H1 (cell line): ENCODE data around the gene KRTAP5-6. TPM values are rescaled to one million over a fixed set of nuclear protein-coding genes. Genes with fewer than 3 reads are reported as not detected.

ENCODE experiments used
- CTCF ChIA-PET: fragments of 300-600 bp; sonication (Branson Sonifier 250); formaldehyde crosslinking; loops from one replicate; lab custom pipeline; 2021; ENCODE audit not compliant: partially characterized antibody; lab: Charles Lee
- POLR2A ChIA-PET: fragments of 300-600 bp; sonication (Branson Sonifier 250); formaldehyde crosslinking; loops from one replicate; lab custom pipeline; 2021; ENCODE audit warnings: inconsistent platforms; ENCODE audit not compliant: partially characterized antibody; lab: Charles Lee
- DNase-seq, 2 experiments: peaks; one replicate each; pipeline versions ENCODE4 v3.0.0 to v3.0.0-alpha.2; 2010 to 2022; ENCODE audit warnings: low spot score in 2 of 2, low read depth in 1 of 2, mixed read lengths in 1 of 2
- FAIRE-seq: peaks from 2 replicates; lab custom pipeline; 2011; peaks lifted over from hg19 to GRCh38; lab: Jason Lieb, UNC
- H2AFZ ChIP-seq: 2 replicates; pipeline ENCODE4 v1.8.1; 2012; ENCODE audit warnings: low read length, inconsistent platforms
- H2AK5ac ChIP-seq: 2 replicates; pipeline ENCODE4 v1.6.1; 2013; ENCODE audit warnings: low read depth, low read length
- H2BK120ac ChIP-seq: replicated peaks from 2 replicates; pipeline ENCODE3; 2013; ENCODE audit warnings: low read depth, low read length, inconsistent platforms
- H2BK12ac ChIP-seq: 2 replicates; pipeline ENCODE4 v1.6.1; 2013; ENCODE audit warnings: low read depth, low read length
- H2BK15ac ChIP-seq: 2 replicates; pipeline ENCODE4 v1.6.1; 2013; ENCODE audit warnings: low read length
- H2BK20ac ChIP-seq: 2 replicates; pipeline ENCODE4 v1.6.1; 2013; ENCODE audit warnings: low read length
- H2BK5ac ChIP-seq: 2 replicates; pipeline ENCODE4 v1.6.1; 2013; ENCODE audit warnings: low read depth, low read length
- H3K14ac ChIP-seq: 2 replicates; pipeline ENCODE4 v1.6.1; 2013; ENCODE audit warnings: inconsistent platforms; ENCODE audit not compliant: insufficient read length
- H3K18ac ChIP-seq: 2 replicates; pipeline ENCODE4 v1.6.1; 2013; ENCODE audit warnings: low read length; ENCODE audit errors: extremely low read depth
- H3K23ac ChIP-seq: 2 replicates; pipeline ENCODE4 v1.6.1; 2013; ENCODE audit warnings: inconsistent platforms; ENCODE audit not compliant: insufficient read length
- H3K23me2 ChIP-seq: 2 replicates; pipeline ENCODE4 v1.6.1; 2013; ENCODE audit warnings: low read depth, low read length
- H3K27ac ChIP-seq: 2 replicates; pipeline ENCODE4 v1.6.1; 2011; ENCODE audit warnings: low read depth, low read length, inconsistent platforms
- H3K27me3 ChIP-seq, 4 experiments: replicated peaks in 1 of 4; 1 replicate in 1 of 4; 2 replicates in 3 of 4; pipeline versions ENCODE4 v1.6.1 to v1.8.1; 2011 to 2013; ENCODE audit warnings: low read length in 3 of 4, mild to moderate bottlenecking in 3 of 4, inconsistent platforms in 2 of 4, mixed read lengths in 2 of 4, moderate library complexity in 1 of 4; ENCODE audit not compliant: control insufficient read depth in 3 of 4, insufficient read depth in 3 of 4; ENCODE audit errors: extremely low read depth in 1 of 4
- H3K36me3 ChIP-seq, 4 experiments: 2 replicates each; pipeline versions ENCODE4 v1.6.1 to v1.8.1; 2011 to 2013; ENCODE audit warnings: mild to moderate bottlenecking in 4 of 4, low read length in 3 of 4, moderate library complexity in 2 of 4, control low read depth in 1 of 4, inconsistent platforms in 1 of 4; ENCODE audit not compliant: insufficient read depth in 4 of 4, control insufficient read depth in 2 of 4
- H3K4ac ChIP-seq: replicated peaks from 2 replicates; pipeline ENCODE3; 2013; ENCODE audit warnings: low read length, low read depth, mixed read lengths, inconsistent platforms; ENCODE audit not compliant: insufficient read length
- H3K4me1 ChIP-seq, 4 experiments: replicated peaks in 1 of 4; 1 replicate in 1 of 4; 2 replicates in 3 of 4; pipeline versions ENCODE4 v1.6.1 to v1.8.1; 2011 to 2013; ENCODE audit warnings: low read length in 3 of 4, inconsistent platforms in 2 of 4, mixed read lengths in 1 of 4; ENCODE audit not compliant: insufficient read depth in 4 of 4, control insufficient read depth in 3 of 4
- H3K4me2 ChIP-seq, 2 experiments: 2 replicates each; pipeline versions ENCODE4 v1.6.1 to v1.8.1; 2011 to 2013; ENCODE audit warnings: low read depth in 2 of 2, low read length in 2 of 2, control low read depth in 1 of 2, inconsistent platforms in 1 of 2, mild to moderate bottlenecking in 1 of 2; ENCODE audit not compliant: insufficient read depth in 1 of 2
- H3K4me3 ChIP-seq, 4 experiments: fragments of 200-600, 300-600 bp in 1 of 4; sonication (generic), shearing (Covaris generic), sonication (Bioruptor Twin) in 1 of 4; 2 replicates each; pipeline versions ENCODE4 v1.5.1 to v1.8.1; 2011 to 2016; ENCODE audit warnings: low read length in 4 of 4, low read depth in 3 of 4, control low read depth in 2 of 4, inconsistent platforms in 2 of 4, mild to moderate bottlenecking in 2 of 4, mixed read lengths in 1 of 4, moderate library complexity in 1 of 4; ENCODE audit not compliant: insufficient read depth in 2 of 4; ENCODE audit errors: extremely low read depth in 1 of 4
- H3K56ac ChIP-seq: replicated peaks from 2 replicates; pipeline ENCODE3; 2013; ENCODE audit warnings: low read depth, mild to moderate bottlenecking, mixed read lengths, low read length, inconsistent platforms; ENCODE audit not compliant: insufficient read length
- H3K79me1 ChIP-seq: 2 replicates; pipeline ENCODE4 v1.6.1; 2013; ENCODE audit warnings: low read depth, low read length, control low read depth
- H3K79me2 ChIP-seq, 2 experiments: 2 replicates each; pipeline versions ENCODE4 v1.6.1 to v1.8.1; 2012 to 2013; ENCODE audit warnings: low read length in 2 of 2, mild to moderate bottlenecking in 2 of 2, inconsistent platforms in 1 of 2; ENCODE audit not compliant: insufficient read depth in 2 of 2, control insufficient read depth in 1 of 2
- H3K9ac ChIP-seq, 4 experiments: replicated peaks in 1 of 4; 1 replicate in 1 of 4; 2 replicates in 3 of 4; pipeline versions ENCODE4 v1.6.1 to v1.8.1; 2011 to 2013; ENCODE audit warnings: low read depth in 3 of 4, low read length in 3 of 4, control low read depth in 2 of 4, mild to moderate bottlenecking in 2 of 4, moderate library complexity in 2 of 4, inconsistent platforms in 1 of 4; ENCODE audit errors: extremely low read depth in 1 of 4
- H3K9me3 ChIP-seq, 2 experiments: 2 replicates each; pipeline versions ENCODE4 v1.6.1 to v1.8.1; 2012 to 2013; ENCODE audit warnings: mild to moderate bottlenecking in 2 of 2, moderate library complexity in 2 of 2, control low read depth in 1 of 2, inconsistent platforms in 1 of 2, low read depth in 1 of 2, low read length in 1 of 2, mixed read lengths in 1 of 2; ENCODE audit not compliant: insufficient read depth in 2 of 2
- H4K20me1 ChIP-seq, 2 experiments: replicated peaks in 1 of 2; 2 replicates each; pipeline versions ENCODE3 to v1.8.1; 2011 to 2013; ENCODE audit warnings: inconsistent platforms in 2 of 2, low read length in 2 of 2, mild to moderate bottlenecking in 1 of 2; ENCODE audit not compliant: insufficient read depth in 2 of 2, control insufficient read depth in 1 of 2
- H4K5ac ChIP-seq: 2 replicates; pipeline ENCODE4 v1.6.1; 2013; ENCODE audit warnings: low read length, low read depth, mixed read lengths, inconsistent platforms; ENCODE audit not compliant: insufficient read length
- H4K8ac ChIP-seq: 2 replicates; pipeline ENCODE4 v1.8.0; 2013; ENCODE audit warnings: mild to moderate bottlenecking, moderate library complexity, low read length, inconsistent platforms; ENCODE audit not compliant: insufficient read depth; ENCODE audit errors: extremely low read depth
- H4K91ac ChIP-seq: replicated peaks from 2 replicates; pipeline ENCODE3; 2013; ENCODE audit warnings: low read length, mixed read lengths, inconsistent platforms; ENCODE audit not compliant: insufficient read length
- CTBP2 ChIP-seq: IDR thresholded peaks from 2 replicates; pipeline ENCODE4 v1.7.0; 2011; ENCODE audit warnings: borderline replicate concordance, mild to moderate bottlenecking, moderate library complexity, mixed read lengths, low read length; ENCODE audit not compliant: insufficient read depth, insufficient read length
- FOSL1 ChIP-seq: IDR thresholded peaks from 2 replicates; pipeline ENCODE4 v1.6.1; 2011; ENCODE audit warnings: mild to moderate bottlenecking, low read depth, low read length, moderate library complexity; ENCODE audit not compliant: insufficient read depth
- HDAC2 ChIP-seq, 2 experiments: fragments of 300-600 bp in 1 of 2; sonication (generic) in 1 of 2; IDR thresholded peaks; 2 replicates each; pipeline ENCODE4 v1.6.1; 2011 to 2012; ENCODE audit warnings: low read depth in 2 of 2, low read length in 2 of 2, mild to moderate bottlenecking in 2 of 2, moderate library complexity in 2 of 2, borderline replicate concordance in 1 of 2, inconsistent platforms in 1 of 2
- KDM1A ChIP-seq: fragments of 200-600, 300-600 bp; sonication (generic); IDR thresholded peaks from 2 replicates; pipeline ENCODE4 v1.7.1; 2016; ENCODE audit warnings: mild to moderate bottlenecking, low read length, borderline replicate concordance
- KDM5A ChIP-seq: fragments of 200-600 bp; IDR thresholded peaks from 2 replicates; pipeline ENCODE4 v1.7.1; 2012; ENCODE audit warnings: mild to moderate bottlenecking, low read length, inconsistent platforms, mixed read lengths
- PHF8 ChIP-seq: fragments of 200-600 bp; sonication (generic); conservative IDR thresholded peaks from 2 replicates; pipeline ENCODE4 v1.7.1; 2012; ENCODE audit warnings: low read depth, mild to moderate bottlenecking, inconsistent platforms, low read length, moderate library complexity
- RFX5 ChIP-seq: IDR thresholded peaks from 2 replicates; pipeline ENCODE4 v1.6.1; 2011; ENCODE audit warnings: low read depth, low read length, improper control_type of control experiment, borderline replicate concordance
- SRF ChIP-seq: IDR thresholded peaks from 2 replicates; pipeline ENCODE4 v1.6.1; 2011; ENCODE audit warnings: mild to moderate bottlenecking, low read depth, low read length, moderate library complexity
- TEAD4 ChIP-seq: IDR thresholded peaks from 2 replicates; pipeline ENCODE4 v1.6.1; 2012; ENCODE audit warnings: low read depth, low read length, inconsistent platforms, mixed read lengths
- WGBS, 2 experiments: shearing (Covaris generic) in 1 of 2; methylation state at CpG; one replicate each; pipeline versions ENCODE4 v1.1.6 to v1.1.7; 2013 to 2015; ENCODE audit warnings: low lambda C conversion rate in 2 of 2, mixed read lengths in 2 of 2, inconsistent platforms in 1 of 2, low coverage in 1 of 2, missing lambda C conversion rate in 1 of 2; ENCODE audit not compliant: insufficient replicate concordance in 2 of 2, insufficient coverage in 1 of 2, insufficient read length in 1 of 2; ENCODE audit errors: extremely low coverage in 1 of 2, missing lambda C conversion rate in 1 of 2; 5-methylcytosine and 5-hydroxymethylcytosine counted together
- polyA plus RNA-seq, 7 experiments: library from polyadenylated mRNA; depleted of rRNA in 3 of 7; stranded (reverse) in 5 of 7; unstranded in 2 of 7; fragments of >200 nt in 5 of 7; fragments of 200-250 nt in 2 of 7; gene quantifications; 1 replicate in 5 of 7; 2 replicates in 1 of 7; 4 replicates in 1 of 7; pipeline versions ENCODE4 v1.2.1 to v1.2.3, GENCODE V29; 2011 to 2013; ENCODE audit warnings: missing spikeins in 2 of 7, mixed read lengths in 2 of 7
- total RNA-seq: library from RNA; stranded (reverse); fragmentation: NEBNext Ultra II Directional; extraction: Animal tissue kit (Norgen Biotek cat#: 25700); gene quantifications from 2 replicates; pipeline ENCODE4 v1.2.1, GENCODE V29; 2021
- TF ChIP-seq, protein P1 (sequence below): IDR thresholded peaks from 2 replicates; pipeline ENCODE4 v1.6.1; 2011; ENCODE audit warnings: low read length, improper control_type of control experiment

Gene KRTAP5-6
- total and polyA plus RNA-seq, 2 of the 8 experiments (the other 6 are each of a cell fraction or from before 2014, with no cell fraction given) = not detected

DNA sequence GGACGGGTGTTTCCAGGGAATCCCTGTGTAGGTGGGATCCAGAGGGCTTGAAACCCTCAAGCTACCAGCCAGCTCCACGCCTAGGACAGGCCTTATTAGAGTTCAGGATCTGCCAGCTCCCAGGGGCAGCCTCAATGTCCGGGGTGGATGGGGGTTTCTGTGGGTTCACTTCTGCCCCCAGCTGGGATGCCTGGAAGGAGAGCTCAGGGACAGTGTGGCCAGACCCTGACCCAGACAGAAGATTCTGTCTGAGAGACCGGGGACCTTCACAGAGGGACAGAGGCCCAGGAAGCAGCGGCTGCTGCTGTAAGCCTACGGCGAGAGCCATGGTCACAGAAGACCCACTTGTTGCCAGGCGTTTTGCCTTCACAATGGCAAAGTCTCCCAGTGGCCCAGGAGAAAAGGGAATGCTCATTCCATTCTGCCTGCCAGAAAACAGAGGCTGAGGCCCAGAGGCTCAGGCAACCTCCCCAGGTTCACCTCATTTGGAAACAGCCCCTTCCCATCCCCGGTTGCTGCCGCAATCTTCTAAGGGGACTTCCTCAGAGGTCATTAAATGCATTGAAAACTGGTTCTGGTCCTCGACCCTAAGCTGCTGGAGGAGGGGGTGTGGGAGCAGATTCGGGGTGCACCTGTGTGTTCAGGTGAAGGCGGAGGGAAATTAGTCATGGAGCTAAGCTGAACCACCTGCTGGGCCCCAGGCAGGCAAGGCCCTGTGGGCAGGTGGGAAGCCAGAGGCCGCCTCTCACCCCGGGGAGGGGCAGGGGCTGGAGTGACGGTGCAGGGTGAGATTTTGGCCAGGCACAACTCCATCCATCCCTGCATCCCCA lies 4.9 kb upstream of the KRTAP5-6 start:
- Histone ChIP-seq H2BK120ac (no peak overlapping the region), H3K27me3 (peaks cover 0 to 7% (median 0%) of the 10 kb centered on the region in 4 experiments; a peak in 3 of 7 replicates)
- POLR2A ChIA-PET = no interaction called here
- TF ChIP-seq RFX5 = no peak
- TF ChIP-seq SRF = no peak
- no peak for TF ChIP-seq HDAC2 (IDR thresholded peaks at IDR 0.05; ENCODE audit: borderline replicate concordance in 1 of 2, low read depth in 2 of 2, low read length in 2 of 2)
- TF ChIP-seq FOSL1 = no peak
- TF ChIP-seq KDM5A = no peak
- TF ChIP-seq TEAD4 = no peak
- TF ChIP-seq PHF8 = no peak
- TF ChIP-seq CTBP2 = no peak
- TF ChIP-seq, protein P1, sequence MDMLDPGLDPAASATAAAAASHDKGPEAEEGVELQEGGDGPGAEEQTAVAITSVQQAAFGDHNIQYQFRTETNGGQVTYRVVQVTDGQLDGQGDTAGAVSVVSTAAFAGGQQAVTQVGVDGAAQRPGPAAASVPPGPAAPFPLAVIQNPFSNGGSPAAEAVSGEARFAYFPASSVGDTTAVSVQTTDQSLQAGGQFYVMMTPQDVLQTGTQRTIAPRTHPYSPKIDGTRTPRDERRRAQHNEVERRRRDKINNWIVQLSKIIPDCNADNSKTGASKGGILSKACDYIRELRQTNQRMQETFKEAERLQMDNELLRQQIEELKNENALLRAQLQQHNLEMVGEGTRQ = no peak
- TF ChIP-seq KDM1A = no peak

More for the DNA sequence above, 4.9 kb upstream of the KRTAP5-6 start:
- WGBS, 2 experiments = 85% methylated on average over 16 of the region's 16 CpGs; no CpG with 5 or more reads in 1 of the 2 experiments
- Histone ChIP-seq H2BK5ac (no peak overlapping the region), H2BK20ac (no peak overlapping the region), H3K27ac (no peak overlapping the region), H3K23ac (no peak overlapping the region), H3K23me2 (no peaks in the 10 kb centered on the region; the same call in 1 of the 2 replicates), H3K4ac (no peak overlapping the region), H3K36me3 (no peaks in the 10 kb centered on the region), H4K5ac (no peak overlapping the region), H3K79me1 (no peaks in the 10 kb centered on the region), H3K4me2 (no peak overlapping the region), H2AFZ (no peak overlapping the region), H3K56ac (no peak overlapping the region), H3K4me1 (peaks cover 0 to 10% (median 3%) of the 10 kb centered on the region in 4 experiments; a peak in 3 of 7 replicates), H4K20me1 (no peaks in the 10 kb centered on the region), H2AK5ac (no peak overlapping the region; the same call in 1 of the 2 replicates), H4K91ac (no peak overlapping the region), H2BK12ac (no peak overlapping the region; the same call in 1 of the 2 replicates), H3K9ac (no peak overlapping the region), H2BK15ac (no peak overlapping the region), H3K18ac (no peak overlapping the region; the same call in 1 of the 2 replicates), H3K9me3 (no peaks in the 10 kb centered on the region), H3K4me3 (no peak overlapping the region), H4K8ac (peak overlapping the region; percentile 36; the same call in 1 of the 2 replicates), H3K79me2 (no peaks in the 10 kb centered on the region), H3K14ac (no peak overlapping the region)
- FAIRE-seq = no peak
- CTCF ChIA-PET = interaction anchor here (0.8 to 6.9 kb wide), 24 partner anchors 9 to 494 kb away, joined by 3 to 255 read pairs (median 6); partner anchors contain the start of genes LSP1, PRR33 and SYT8
- no peak for DNase-seq
